ENCODE results near the gene TBXAS1.

The TBXAS1 gene

DNA sequence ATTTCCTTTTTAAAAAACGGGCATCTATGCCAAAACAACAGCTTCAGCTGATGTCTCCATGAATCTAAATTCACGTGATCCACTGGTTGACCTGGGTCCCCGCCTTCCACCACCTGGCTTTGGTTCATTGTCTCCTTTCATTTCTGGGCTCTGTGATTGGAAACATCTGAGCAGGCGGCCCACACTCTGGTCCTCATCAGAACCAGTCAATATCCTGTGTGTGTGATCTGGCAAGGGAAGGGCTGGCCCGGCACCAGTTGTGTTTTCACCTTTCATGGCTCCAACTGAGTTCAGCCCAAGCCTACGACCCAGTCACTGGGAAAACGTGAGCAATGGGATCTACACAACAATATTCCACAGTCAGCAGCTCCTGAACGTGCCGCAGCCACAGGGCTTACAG is 187.5 kb downstream of the TBXAS1 start:
- no peak for FAIRE-seq
- no peak for DNase-seq (ENCODE audit: insufficient read length, low spot score)

- DNase-seq (ENCODE audit: insufficient read length, low spot score) (no peak), FAIRE-seq (no peak)
These were observed 188.0 kb downstream of the TBXAS1 start for GRCh38 chr7:140017034-140017433.

DNA sequence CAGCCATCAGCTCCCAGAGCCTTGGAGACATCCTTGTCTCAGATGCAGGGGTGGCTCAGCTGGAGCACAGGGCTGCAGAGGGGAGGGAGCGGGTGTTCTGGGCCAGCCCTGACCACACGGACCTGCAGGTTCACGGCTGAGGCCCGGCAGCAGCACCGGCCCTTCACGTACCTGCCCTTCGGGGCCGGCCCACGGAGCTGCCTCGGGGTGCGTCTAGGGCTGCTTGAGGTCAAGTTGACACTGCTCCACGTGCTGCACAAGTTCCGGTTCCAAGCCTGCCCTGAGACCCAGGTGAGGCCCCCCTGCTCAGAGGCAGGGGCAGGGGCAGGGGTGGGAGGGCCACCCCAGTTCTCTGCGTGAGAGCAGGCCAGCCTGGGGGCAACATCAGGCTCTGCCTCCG is 188.5 kb downstream of the TBXAS1 start:
- FAIRE-seq (no peak), DNase-seq (ENCODE audit: insufficient read length, low spot score) (no peak)

DNA sequence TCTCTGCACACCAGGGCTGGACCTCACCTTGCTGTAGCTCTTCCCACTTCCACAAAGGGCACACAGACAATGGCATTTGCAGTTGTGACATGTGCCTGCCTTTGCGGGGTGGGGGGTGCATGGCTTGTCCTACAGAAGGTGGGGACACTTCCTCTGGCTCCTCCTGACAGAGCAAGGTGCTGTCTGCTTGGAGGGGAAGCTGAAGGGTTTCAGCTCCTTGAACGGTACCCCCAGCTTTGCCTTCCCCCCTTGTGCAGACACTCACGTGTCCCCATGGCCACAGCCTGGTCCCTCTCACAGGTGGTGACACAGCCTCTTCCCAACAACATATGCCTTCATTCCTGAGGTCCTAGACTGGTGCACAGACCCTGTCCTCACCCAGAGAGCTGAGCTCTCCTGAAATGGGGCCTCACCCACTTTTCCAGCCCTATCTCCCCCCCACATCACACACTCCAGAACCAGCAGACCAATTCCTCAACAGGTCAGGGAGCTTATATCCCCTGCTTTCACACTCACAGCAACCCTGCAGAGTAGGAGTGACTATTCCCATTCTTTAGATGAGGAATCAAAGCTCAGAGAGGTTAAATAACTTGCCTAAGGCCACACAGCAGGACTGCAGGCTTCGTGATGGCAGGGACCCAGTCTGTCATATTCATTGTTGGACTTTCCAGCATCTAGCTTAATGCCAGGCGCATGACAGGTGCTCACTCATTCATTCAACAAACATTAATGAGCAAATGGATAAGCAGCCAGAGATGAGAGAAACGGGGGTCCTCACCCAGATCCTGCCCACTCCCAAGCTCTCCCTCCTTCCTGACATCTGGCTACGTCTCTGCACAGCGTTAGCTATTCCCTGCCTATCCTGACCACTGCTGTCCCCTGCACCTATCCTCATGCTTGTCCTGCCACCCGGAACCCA is 189.3 kb downstream of the TBXAS1 start:
- FAIRE-seq = no peak
- DNase-seq (ENCODE audit: insufficient read length, low spot score) = no peak

DNA sequence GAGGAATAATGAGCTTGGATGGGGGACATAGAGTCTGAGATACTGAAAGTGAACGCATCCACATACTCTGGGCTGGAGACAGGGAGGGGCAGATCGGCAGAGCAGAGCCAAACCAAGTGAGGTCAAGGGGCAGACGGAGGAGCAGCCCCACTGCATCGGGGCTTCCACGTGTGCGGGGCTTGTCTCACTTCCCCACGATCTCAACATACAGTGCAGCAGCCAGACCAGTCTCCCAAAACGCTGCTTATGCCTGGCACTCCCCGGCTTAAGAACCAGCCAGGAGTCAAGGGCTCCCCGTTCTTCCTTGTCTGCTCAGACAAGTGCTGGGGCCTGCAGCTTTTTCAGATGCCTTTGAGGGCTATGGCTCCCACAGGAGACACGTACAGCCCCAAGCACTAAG is 190.1 kb downstream of the TBXAS1 start:
- FAIRE-seq (no peak), DNase-seq (ENCODE audit: insufficient read length, low spot score) (no peak)

DNA sequence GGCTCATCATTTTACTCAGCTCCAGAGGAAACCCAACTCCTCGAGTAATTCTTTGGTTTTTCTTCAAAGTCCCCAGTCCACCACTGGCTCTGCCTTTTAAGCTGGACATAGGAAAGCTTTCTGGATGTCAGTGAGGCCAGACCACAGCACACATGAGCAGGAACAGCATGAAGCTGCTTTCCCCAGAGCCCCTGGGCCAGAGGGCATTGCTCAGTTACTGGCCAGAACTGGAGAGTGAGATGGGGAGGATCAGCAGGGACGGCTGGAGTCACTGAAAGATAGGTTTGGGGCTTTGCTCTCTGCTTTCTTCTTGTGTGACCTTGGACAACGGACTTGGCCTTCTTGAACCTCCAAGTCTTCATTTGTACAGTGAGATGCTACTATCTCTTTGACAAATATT is 190.5 kb downstream of the TBXAS1 start:
- DNase-seq (ENCODE audit: insufficient read length, low spot score) (no peak), FAIRE-seq (no peak)

DNA sequence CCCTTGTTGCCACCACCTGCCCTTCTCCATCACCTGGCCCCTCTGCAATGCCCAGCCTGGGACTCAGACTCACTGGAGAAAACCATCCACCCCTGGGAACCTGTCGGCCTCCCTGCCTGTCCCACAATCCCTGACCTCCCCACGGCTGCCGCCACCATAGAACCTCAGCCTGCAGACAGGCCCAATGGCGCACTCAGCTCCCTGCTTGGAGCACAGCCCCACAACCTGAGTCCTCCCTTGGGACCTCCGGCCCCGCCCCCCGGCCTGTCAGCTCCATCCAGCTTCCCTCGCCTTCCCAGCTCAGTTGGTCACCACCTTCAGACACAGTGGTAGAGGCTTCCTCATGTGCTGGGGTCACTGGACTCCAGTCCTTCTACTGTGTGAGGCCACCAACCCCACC is 192.5 kb downstream of the TBXAS1 start:
- DNase-seq (ENCODE audit: insufficient read length, low spot score) (no peak), FAIRE-seq (no peak)

DNA sequence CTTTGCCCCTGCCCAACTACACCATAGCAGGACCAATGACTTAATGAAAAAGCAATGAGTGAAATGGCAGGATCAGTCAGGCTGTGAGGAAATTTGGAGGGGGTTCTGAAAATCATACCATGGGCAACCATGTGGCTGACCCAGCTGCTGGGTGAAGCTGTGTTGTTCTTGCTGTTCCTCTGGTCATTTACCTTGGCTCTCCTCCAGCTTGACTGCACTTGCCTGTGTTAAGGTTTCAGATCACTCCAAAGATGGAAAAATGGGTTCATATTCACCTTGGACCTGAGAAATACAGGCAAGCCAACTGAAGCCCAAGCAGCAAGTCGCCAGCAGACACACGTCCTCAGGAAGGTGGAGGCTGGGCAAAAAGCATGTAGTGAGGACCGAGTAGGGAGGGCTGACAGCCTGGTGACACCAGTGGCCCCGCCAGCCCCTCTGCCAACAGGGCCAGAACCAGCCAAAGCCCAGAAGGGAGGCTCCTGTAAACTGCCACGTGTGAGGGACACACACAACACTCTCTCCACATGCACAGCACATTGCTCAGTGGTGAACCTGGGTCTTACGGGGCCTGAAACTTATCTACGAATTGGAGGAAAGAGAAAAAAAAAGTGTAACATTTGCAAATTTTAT is 193.6 kb downstream of the TBXAS1 start:
- FAIRE-seq = no peak

DNA sequence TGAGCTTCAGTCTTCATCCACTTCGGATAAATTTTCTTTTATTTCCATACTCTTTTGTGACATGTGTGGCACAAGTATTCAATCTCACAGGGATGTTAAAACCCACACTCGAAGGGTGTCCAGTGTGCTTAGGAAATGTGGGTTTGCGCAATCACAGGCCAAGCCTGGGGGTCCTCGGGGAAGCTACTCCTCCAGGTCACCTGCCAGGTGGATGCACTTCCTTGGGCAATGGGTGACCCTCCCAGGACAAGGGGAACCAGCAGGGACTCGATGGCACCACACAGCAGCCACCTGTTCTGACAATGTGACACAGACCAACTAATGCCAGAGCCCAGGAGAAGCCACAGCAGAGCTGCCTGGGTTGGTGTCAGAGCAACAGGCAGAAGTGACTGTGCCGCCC is 194.7 kb downstream of the TBXAS1 start:
- no peak for DNase-seq (ENCODE audit: insufficient read length, low spot score)
- FAIRE-seq = no peak

More for the DNA sequence above, 193.6 kb downstream of the TBXAS1 start:
- DNase-seq (ENCODE audit: insufficient read length, low spot score) = no peak

GRCh38 chr7:140024585-140024984 is 195.5 kb downstream of the TBXAS1 start:
- DNase-seq (ENCODE audit: insufficient read length, low spot score) = no peak
- FAIRE-seq = no peak

GRCh38 chr7:140025241-140025640 is 196.2 kb downstream of the TBXAS1 start:
- DNase-seq (ENCODE audit: insufficient read length, low spot score) = no peak
- no peak for FAIRE-seq

- DNase-seq (ENCODE audit: insufficient read length, low spot score) = no peak
- FAIRE-seq = no peak
These were observed 196.9 kb downstream of the TBXAS1 start for GRCh38 chr7:140025814-140026433.

- no peak for DNase-seq (ENCODE audit: insufficient read length, low spot score)
- FAIRE-seq = no peak
These were observed 197.9 kb downstream of the TBXAS1 start for GRCh38 chr7:140026935-140027334.

GRCh38 chr7:140027858-140028257 is 198.8 kb downstream of the TBXAS1 start:
- FAIRE-seq (no peak), DNase-seq (ENCODE audit: insufficient read length, low spot score) (no peak)

DNA sequence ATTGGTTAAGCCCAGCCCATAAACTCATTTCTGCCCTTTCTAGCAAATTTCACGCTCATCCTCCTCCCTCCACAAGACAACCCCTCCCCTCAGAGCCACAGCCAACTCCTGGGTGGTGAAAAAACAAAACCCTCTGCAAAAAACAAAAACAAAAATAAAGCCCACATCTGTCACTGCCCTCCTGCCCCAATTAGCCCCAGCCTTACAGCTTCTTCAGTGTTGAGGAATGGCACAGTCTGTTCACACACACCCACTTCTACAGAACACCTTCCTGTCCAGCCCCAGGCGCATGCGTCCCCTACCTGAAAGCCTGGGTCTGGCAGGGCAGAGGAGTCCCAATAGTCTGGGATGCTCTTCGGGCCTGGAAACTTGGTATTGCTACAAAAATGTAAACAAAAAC is 199.2 kb downstream of the TBXAS1 start:
- FAIRE-seq = no peak
- DNase-seq (ENCODE audit: insufficient read length, low spot score) = no peak

GRCh38 chr7:140029072-140029471 is 200.0 kb downstream of the TBXAS1 start:
- FAIRE-seq (no peak), DNase-seq (ENCODE audit: insufficient read length, low spot score) (no peak)

DNA sequence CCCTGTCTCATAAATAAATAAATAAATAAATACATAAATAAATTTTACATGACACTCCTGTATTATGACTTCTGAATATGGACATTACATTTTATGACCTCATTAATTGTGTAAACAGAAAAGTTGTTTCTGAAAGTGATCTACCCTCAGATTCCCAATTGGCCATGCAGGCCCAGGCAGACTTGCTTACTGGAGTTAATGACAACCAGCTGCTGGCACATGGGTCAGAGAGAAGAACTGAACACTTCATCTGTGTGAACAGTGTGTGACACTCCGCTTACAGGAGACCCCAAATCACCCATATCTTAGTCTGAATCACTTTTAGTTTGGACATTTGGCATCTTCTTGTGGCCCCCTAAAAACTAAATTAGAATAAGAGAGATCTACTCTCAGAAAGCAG is 202.3 kb downstream of the TBXAS1 start:
- no peak for FAIRE-seq

GRCh38 chr7:140033036-140033435 is 204.0 kb downstream of the TBXAS1 start:
- DNase-seq (ENCODE audit: insufficient read length, low spot score) (no peak), FAIRE-seq (no peak)

More for the DNA sequence above, 202.3 kb downstream of the TBXAS1 start:
- DNase-seq (ENCODE audit: insufficient read length, low spot score) = no peak

GRCh38 chr7:140033779-140034363 is 204.8 kb downstream of the TBXAS1 start:
- DNase-seq (ENCODE audit: insufficient read length, low spot score) (no peak), FAIRE-seq (no peak)

GRCh38 chr7:140034421-140034820 is 205.4 kb downstream of the TBXAS1 start:
- no peak for DNase-seq (ENCODE audit: insufficient read length, low spot score)
- FAIRE-seq = no peak

Data from HTR-8/SVneo (cell line).